ENCODE data around the gene EFNA1.
"Not testable (repeated sequence)": the region's sequence is repeated elsewhere in the genome, so short reads cannot be mapped to it uniquely, and the experiment has no call there.

DNA sequence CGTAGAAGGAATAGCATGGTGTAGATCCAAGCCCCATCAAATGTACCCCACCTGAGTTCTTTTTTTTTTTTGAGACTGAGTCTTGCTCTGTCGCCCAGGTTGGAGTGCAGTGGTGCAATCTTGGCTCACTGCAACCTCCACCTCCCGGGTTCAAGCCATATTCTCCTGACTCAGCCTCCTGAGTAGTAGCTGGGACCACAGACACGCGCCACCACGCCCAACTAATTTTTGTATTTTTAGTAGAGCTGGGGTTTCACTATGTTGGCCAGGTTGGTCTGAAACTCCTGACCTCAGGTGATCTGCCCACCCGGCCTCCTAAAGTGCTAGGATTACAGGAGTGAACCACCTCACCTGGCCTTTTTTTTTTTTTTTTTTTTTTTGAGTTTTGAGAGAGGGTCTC, 9.6 kb upstream of the EFNA1 start:
- TF ChIP-seq, protein P1, sequence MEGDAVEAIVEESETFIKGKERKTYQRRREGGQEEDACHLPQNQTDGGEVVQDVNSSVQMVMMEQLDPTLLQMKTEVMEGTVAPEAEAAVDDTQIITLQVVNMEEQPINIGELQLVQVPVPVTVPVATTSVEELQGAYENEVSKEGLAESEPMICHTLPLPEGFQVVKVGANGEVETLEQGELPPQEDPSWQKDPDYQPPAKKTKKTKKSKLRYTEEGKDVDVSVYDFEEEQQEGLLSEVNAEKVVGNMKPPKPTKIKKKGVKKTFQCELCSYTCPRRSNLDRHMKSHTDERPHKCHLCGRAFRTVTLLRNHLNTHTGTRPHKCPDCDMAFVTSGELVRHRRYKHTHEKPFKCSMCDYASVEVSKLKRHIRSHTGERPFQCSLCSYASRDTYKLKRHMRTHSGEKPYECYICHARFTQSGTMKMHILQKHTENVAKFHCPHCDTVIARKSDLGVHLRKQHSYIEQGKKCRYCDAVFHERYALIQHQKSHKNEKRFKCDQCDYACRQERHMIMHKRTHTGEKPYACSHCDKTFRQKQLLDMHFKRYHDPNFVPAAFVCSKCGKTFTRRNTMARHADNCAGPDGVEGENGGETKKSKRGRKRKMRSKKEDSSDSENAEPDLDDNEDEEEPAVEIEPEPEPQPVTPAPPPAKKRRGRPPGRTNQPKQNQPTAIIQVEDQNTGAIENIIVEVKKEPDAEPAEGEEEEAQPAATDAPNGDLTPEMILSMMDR (IDR thresholded peaks at IDR 0.05; ENCODE audit: control extremely low read depth in 1 of 3, insufficient read depth in 1 of 3, low read depth in 1 of 3, low read length in 3 of 3), result not testable (repeated sequence)
- TF ChIP-seq POLR2AphosphoS5 (IDR thresholded peaks at IDR 0.05; ENCODE audit: low read depth, low read length); KDM1A (IDR thresholded peaks at IDR 0.05; ENCODE audit: borderline replicate concordance, low read length); YY1 (IDR thresholded peaks at IDR 0.05; ENCODE audit: low read depth, low read length); POLR2A (IDR thresholded peaks at IDR 0.05; ENCODE audit: control extremely low read depth in 1 of 2, low read depth in 2 of 2, low read length in 2 of 2); JUND (IDR thresholded peaks at IDR 0.05; ENCODE audit: low read length); SP1 (IDR thresholded peaks at IDR 0.05; ENCODE audit: low read depth, low read length); EP300 (IDR thresholded peaks at IDR 0.05; ENCODE audit: borderline replicate concordance in 1 of 2, low read depth in 2 of 2, low read length in 2 of 2); TAF1 (IDR thresholded peaks at IDR 0.05; ENCODE audit: low read depth, low read length); SP4 (IDR thresholded peaks at IDR 0.05; ENCODE audit: low read length); RXRA (IDR thresholded peaks at IDR 0.05; ENCODE audit: insufficient read depth, low read depth, low read length): not testable (repeated sequence)
- TF ChIP-seq, protein P2, sequence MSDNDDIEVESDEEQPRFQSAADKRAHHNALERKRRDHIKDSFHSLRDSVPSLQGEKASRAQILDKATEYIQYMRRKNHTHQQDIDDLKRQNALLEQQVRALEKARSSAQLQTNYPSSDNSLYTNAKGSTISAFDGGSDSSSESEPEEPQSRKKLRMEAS (IDR thresholded peaks at IDR 0.05), result not testable (repeated sequence)

All from H1 (cell line).